ENCODE results near the gene KMO.

The KMO gene

GRCh38 chr1:241630476-241630875, 98.3 kb downstream of the KMO start:
- Histone ChIP-seq H3K9me3 (ENCODE audit: insufficient read depth, low read length) (peaks cover 3% of the 10 kb centered on the region; the same call in 1 of the 2 replicates), H3K9ac (ENCODE audit: insufficient read length, low read depth) (no peak overlapping the region), H3K4me1 (ENCODE audit: insufficient read depth, insufficient read length) (no peaks in the 10 kb centered on the region), H3K27me3 (ENCODE audit: insufficient read depth, insufficient read length) (no peaks in the 10 kb centered on the region), H3K36me3 (ENCODE audit: insufficient read depth, insufficient read length, low read length) (peaks cover 40% of the 10 kb centered on the region), H3K4me3 (ENCODE audit: insufficient read length, low read depth) (no peak overlapping the region)
- no peak for DNase-seq (ENCODE audit: low read depth, low spot score)
- no peak for TF ChIP-seq SUZ12 (IDR thresholded peaks at IDR 0.05; ENCODE audit: extremely low read depth, insufficient read depth, insufficient read length)
- TF ChIP-seq ZNF274 (IDR thresholded peaks at IDR 0.05; ENCODE audit: low read depth, low read length): no peak
- TF ChIP-seq YY1 (IDR thresholded peaks at IDR 0.05; ENCODE audit: insufficient read depth, insufficient read length): no peak

GRCh38 chr1:241630899-241631298, 98.7 kb downstream of the KMO start:
- Histone ChIP-seq H3K9me3 (ENCODE audit: insufficient read depth, low read length) (peaks cover 5% of the 10 kb centered on the region; the same call in 1 of the 2 replicates), H3K27me3 (ENCODE audit: insufficient read depth, insufficient read length) (no peaks in the 10 kb centered on the region), H3K9ac (ENCODE audit: insufficient read length, low read depth) (no peak overlapping the region), H3K4me3 (ENCODE audit: insufficient read length, low read depth) (no peak overlapping the region), H3K4me1 (ENCODE audit: insufficient read depth, insufficient read length) (no peaks in the 10 kb centered on the region), H3K36me3 (ENCODE audit: insufficient read depth, insufficient read length, low read length) (peaks cover 42% of the 10 kb centered on the region)
- DNase-seq (ENCODE audit: low read depth, low spot score): no peak
- no peak for TF ChIP-seq ZNF274 (IDR thresholded peaks at IDR 0.05; ENCODE audit: low read depth, low read length)

- H3K9me3 ChIP-seq (ENCODE audit: insufficient read depth, low read length): peaks cover 5% of the 10 kb centered on the region; the same call in 1 of the 2 replicates
- no peak for TF ChIP-seq ZNF274 (IDR thresholded peaks at IDR 0.05; ENCODE audit: low read depth, low read length)
- no peak for TF ChIP-seq YY1 (IDR thresholded peaks at IDR 0.05; ENCODE audit: insufficient read depth, insufficient read length)
- no peak for TF ChIP-seq SUZ12 (IDR thresholded peaks at IDR 0.05; ENCODE audit: extremely low read depth, insufficient read depth, insufficient read length)
- H3K27me3 ChIP-seq (ENCODE audit: insufficient read depth, insufficient read length): no peaks in the 10 kb centered on the region
- H3K4me3 ChIP-seq (ENCODE audit: insufficient read length, low read depth): no peak overlapping the region
- DNase-seq (ENCODE audit: low read depth, low spot score): no peak
- peaks cover 48% of the 10 kb centered on the region for H3K36me3 ChIP-seq (ENCODE audit: insufficient read depth, insufficient read length, low read length)
- no peaks in the 10 kb centered on the region for H3K4me1 ChIP-seq (ENCODE audit: insufficient read depth, insufficient read length)
- no peak overlapping the region for H3K9ac ChIP-seq (ENCODE audit: insufficient read length, low read depth)
Measured at GRCh38 chr1:241631674-241632073, 99.5 kb downstream of the KMO start.

GRCh38 chr1:241632987-241633386, 100.8 kb downstream of the KMO start:
- Histone ChIP-seq H3K27me3 (ENCODE audit: insufficient read depth, insufficient read length) (no peaks in the 10 kb centered on the region), H3K36me3 (ENCODE audit: insufficient read depth, insufficient read length, low read length) (peaks cover 59% of the 10 kb centered on the region), H3K9ac (ENCODE audit: insufficient read length, low read depth) (no peak overlapping the region), H3K9me3 (ENCODE audit: insufficient read depth, low read length) (peaks cover 5% of the 10 kb centered on the region; the same call in 1 of the 2 replicates), H3K4me3 (ENCODE audit: insufficient read length, low read depth) (no peak overlapping the region), H3K4me1 (ENCODE audit: insufficient read depth, insufficient read length) (peaks cover 2% of the 10 kb centered on the region)
- DNase-seq (ENCODE audit: low read depth, low spot score): no peak
- no peak for TF ChIP-seq YY1 (IDR thresholded peaks at IDR 0.05; ENCODE audit: insufficient read depth, insufficient read length)
- no peak for TF ChIP-seq ZNF274 (IDR thresholded peaks at IDR 0.05; ENCODE audit: low read depth, low read length)

GRCh38 chr1:241635556-241636152, 103.5 kb downstream of the KMO start:
- Histone ChIP-seq H3K36me3 (ENCODE audit: insufficient read depth, insufficient read length, low read length) (peaks cover 56% of the 10 kb centered on the region), H3K27me3 (ENCODE audit: insufficient read depth, insufficient read length) (no peaks in the 10 kb centered on the region), H3K4me1 (ENCODE audit: insufficient read depth, insufficient read length) (peaks cover 2% of the 10 kb centered on the region), H3K9me3 (ENCODE audit: insufficient read depth, low read length) (peaks cover 5% of the 10 kb centered on the region; the same call in 1 of the 2 replicates), H3K4me3 (ENCODE audit: insufficient read length, low read depth) (no peak overlapping the region), H3K9ac (ENCODE audit: insufficient read length, low read depth) (no peak overlapping the region)
- DNase-seq (ENCODE audit: low read depth, low spot score): no peak
- TF ChIP-seq SUZ12 (IDR thresholded peaks at IDR 0.05; ENCODE audit: extremely low read depth, insufficient read depth, insufficient read length): no peak

GRCh38 chr1:241636291-241636690, 104.1 kb downstream of the KMO start:
- Histone ChIP-seq H3K9ac (ENCODE audit: insufficient read length, low read depth) (no peak overlapping the region), H3K27me3 (ENCODE audit: insufficient read depth, insufficient read length) (no peaks in the 10 kb centered on the region), H3K36me3 (ENCODE audit: insufficient read depth, insufficient read length, low read length) (peaks cover 56% of the 10 kb centered on the region), H3K9me3 (ENCODE audit: insufficient read depth, low read length) (peaks cover 10% of the 10 kb centered on the region), H3K4me3 (ENCODE audit: insufficient read length, low read depth) (no peak overlapping the region), H3K4me1 (ENCODE audit: insufficient read depth, insufficient read length) (peaks cover 2% of the 10 kb centered on the region)
- DNase-seq (ENCODE audit: low read depth, low spot score): no peak
- no peak for TF ChIP-seq YY1 (IDR thresholded peaks at IDR 0.05; ENCODE audit: insufficient read depth, insufficient read length)
- no peak for TF ChIP-seq SUZ12 (IDR thresholded peaks at IDR 0.05; ENCODE audit: extremely low read depth, insufficient read depth, insufficient read length)
- no peak for TF ChIP-seq ZNF274 (IDR thresholded peaks at IDR 0.05; ENCODE audit: low read depth, low read length)

GRCh38 chr1:241637046-241637590, 104.9 kb downstream of the KMO start:
- no peak for TF ChIP-seq SUZ12 (IDR thresholded peaks at IDR 0.05; ENCODE audit: extremely low read depth, insufficient read depth, insufficient read length)
- no peak for TF ChIP-seq YY1 (IDR thresholded peaks at IDR 0.05; ENCODE audit: insufficient read depth, insufficient read length)
- TF ChIP-seq ZNF274 (IDR thresholded peaks at IDR 0.05; ENCODE audit: low read depth, low read length): no peak
- Histone ChIP-seq H3K4me3 (ENCODE audit: insufficient read length, low read depth) (no peak overlapping the region), H3K9me3 (ENCODE audit: insufficient read depth, low read length) (peaks cover 19% of the 10 kb centered on the region), H3K9ac (ENCODE audit: insufficient read length, low read depth) (no peak overlapping the region), H3K36me3 (ENCODE audit: insufficient read depth, insufficient read length, low read length) (peaks cover 47% of the 10 kb centered on the region), H3K27me3 (ENCODE audit: insufficient read depth, insufficient read length) (no peaks in the 10 kb centered on the region), H3K4me1 (ENCODE audit: insufficient read depth, insufficient read length) (peaks cover 2% of the 10 kb centered on the region)
- no peak for DNase-seq (ENCODE audit: low read depth, low spot score)

Measured in NT2/D1 (cell line).